PC-9 (cell line): ENCODE data around the gene IL31. TPM values are rescaled to one million over a fixed set of nuclear protein-coding genes. Genes with fewer than 3 reads are reported as not detected.

Experiments used
- BruUV-seq: library from RNA; stranded (reverse); fragments of 400-500 nt; replicated peaks from 2 replicates; lab custom pipeline; 2021; lab: Mats Ljungman, UMichigan
- CTCF ChIA-PET: fragments of 300-600 bp; sonication (Branson Sonifier 250); formaldehyde crosslinking; loops from one replicate; lab custom pipeline; 2022; ENCODE audit warnings: antibody characterized with exemption; lab: Charles Lee
- POLR2A ChIA-PET: fragments of 300-600 bp; sonication (Branson Sonifier 250); formaldehyde crosslinking; loops from one replicate; lab custom pipeline; 2022; ENCODE audit warnings: antibody characterized with exemption; ENCODE audit not compliant: unreplicated experiment; lab: Charles Lee
- DNase-seq, 2 experiments: peaks; one replicate each; pipeline versions ENCODE4 v3.0.0 to v3.0.0-alpha.2; 2015 to 2022; ENCODE audit warnings: mixed read lengths in 1 of 2
- H2AFZ ChIP-seq: fragments of 200-600 bp; sonication (generic); 2 replicates; pipeline ENCODE4 v1.8.1; 2017; ENCODE audit warnings: antibody characterized with exemption
- H3F3A ChIP-seq: fragments of 200-600 bp; sonication (generic); 2 replicates; pipeline ENCODE4 v1.8.1; 2017; ENCODE audit warnings: antibody characterized with exemption, mild to moderate bottlenecking, low read depth; ENCODE audit not compliant: insufficient read depth
- H3K27ac ChIP-seq: fragments of 200-600 bp; sonication (generic); 2 replicates; pipeline ENCODE4 v1.6.1; 2016; ENCODE audit warnings: mixed run types
- H3K27me3 ChIP-seq: fragments of 200-600 bp; sonication (generic); 2 replicates; pipeline ENCODE4 v1.6.1; 2016; ENCODE audit warnings: low read depth, mixed run types; ENCODE audit not compliant: insufficient read depth
- H3K36me3 ChIP-seq: fragments of 200-600 bp; sonication (generic); 2 replicates; pipeline ENCODE4 v1.6.1; 2016; ENCODE audit warnings: low read depth, mixed run types
- H3K4me1 ChIP-seq: fragments of 200-600 bp; sonication (generic); replicated peaks from 2 replicates; pipeline ENCODE4 v1.6.1; 2016; ENCODE audit warnings: mixed run types; ENCODE audit not compliant: insufficient read depth
- H3K4me2 ChIP-seq: fragments of 200-600 bp; sonication (generic); 2 replicates; pipeline ENCODE4 v1.6.1; 2017; ENCODE audit warnings: mixed run types
- H3K4me3 ChIP-seq: fragments of 200-600 bp; sonication (generic); 2 replicates; pipeline ENCODE4 v1.6.1; 2016; ENCODE audit warnings: mixed run types
- H3K79me2 ChIP-seq: fragments of 200-600 bp; sonication (generic); 2 replicates; pipeline ENCODE4 v1.6.1; 2017; ENCODE audit warnings: low read depth, mixed run types
- H3K9me2 ChIP-seq: fragments of 200-600 bp; sonication (generic); 2 replicates; pipeline ENCODE4 v1.8.1; 2017; ENCODE audit warnings: mild to moderate bottlenecking; ENCODE audit not compliant: insufficient read depth
- H3K9me3 ChIP-seq: fragments of 200-600 bp; sonication (generic); 2 replicates; pipeline ENCODE4 v1.8.1; 2016; ENCODE audit warnings: low read depth; ENCODE audit not compliant: insufficient read depth
- H4K20me1 ChIP-seq: fragments of 200-600 bp; sonication (generic); 2 replicates; pipeline ENCODE4 v1.8.1; 2017; ENCODE audit not compliant: insufficient read depth
- CTCF ChIP-seq: fragments of 200-600 bp; sonication (generic); conservative IDR thresholded peaks from 2 replicates; pipeline ENCODE4 v1.6.1; 2017; ENCODE audit warnings: mixed run types, antibody characterized with exemption, mild to moderate bottlenecking, moderate library complexity
- EZH2 ChIP-seq: fragments of 200-600 bp; sonication (generic); IDR thresholded peaks from 2 replicates; pipeline ENCODE4 v1.8.0; 2017; ENCODE audit warnings: antibody characterized with exemption, low read depth
- intact Hi-C: fragments of 100-400 bp; cut with micrococcal nuclease; formaldehyde crosslinking; loops from one replicate; pipeline ENCODE4 v1.10.0; 2022; ENCODE audit not compliant: unreplicated experiment
- total RNA-seq: library from RNA; stranded (reverse); gene quantifications from 2 replicates; pipeline ENCODE4 v1.2.3, GENCODE V29; 2021

Gene IL31
- total RNA-seq, 1 experiment from 2014 or later, result not detected

- intact Hi-C loops, result no loop called here
- no peak for DNase-seq
- TF ChIP-seq EZH2 (no peak), CTCF (no peak)
- CTCF ChIA-PET, result no interaction called here
- Histone ChIP-seq H3K4me1 (no peaks in the 10 kb centered on the region), H3K79me2 (no peaks in the 10 kb centered on the region), H4K20me1 (no peaks in the 10 kb centered on the region), H3K9me3 (no peaks in the 10 kb centered on the region), H3K27me3 (no peaks in the 10 kb centered on the region; the same call in 1 of the 2 replicates), H3K9me2 (no peaks in the 10 kb centered on the region), H3K4me2 (no peak overlapping the region), H3K27ac (no peak overlapping the region), H3F3A (no peaks in the 10 kb centered on the region), H3K4me3 (no peak overlapping the region), H3K36me3 (no peaks in the 10 kb centered on the region), H2AFZ (no peak overlapping the region)
- POLR2A ChIA-PET, result no interaction called here
- no TSS peak for BruUV-seq
Observed at GRCh38 chr12:122167356-122167925, 6.6 kb downstream of the IL31 start.

- no peaks in the 10 kb centered on the region; the same call in 1 of the 2 replicates for H3K27me3 ChIP-seq
- CTCF ChIA-PET, result interaction anchor here (0.6 kb wide), 1 partner anchor 100 kb away, joined by 6 read pairs; no protein-coding TSS in a partner anchor
- intact Hi-C loops, result no loop called here
- BruUV-seq, result no TSS peak
- no peaks in the 10 kb centered on the region for H3K36me3 ChIP-seq
- no peak overlapping the region for H3K4me3 ChIP-seq
- no peaks in the 10 kb centered on the region for H3K79me2 ChIP-seq
- DNase-seq, result no peak
- POLR2A ChIA-PET, result no interaction called here
- no peaks in the 10 kb centered on the region for H4K20me1 ChIP-seq
- H3K4me1 ChIP-seq, result no peaks in the 10 kb centered on the region
- TF ChIP-seq CTCF, result no peak
- TF ChIP-seq EZH2, result no peak
- no peaks in the 10 kb centered on the region for H3K9me2 ChIP-seq
- no peaks in the 10 kb centered on the region for H3K9me3 ChIP-seq
- H3F3A ChIP-seq, result no peaks in the 10 kb centered on the region
- no peak overlapping the region for H2AFZ ChIP-seq
- no peak overlapping the region for H3K27ac ChIP-seq
- H3K4me2 ChIP-seq, result no peak overlapping the region
Observed at GRCh38 chr12:122166422-122167349, 7.3 kb downstream of the IL31 start.

- Histone ChIP-seq H3K36me3 (no peaks in the 10 kb centered on the region), H3K4me3 (no peak overlapping the region), H3K79me2 (no peaks in the 10 kb centered on the region), H3K9me3 (no peaks in the 10 kb centered on the region), H3K4me1 (no peaks in the 10 kb centered on the region), H3F3A (no peaks in the 10 kb centered on the region), H3K27ac (no peak overlapping the region), H3K27me3 (no peaks in the 10 kb centered on the region), H4K20me1 (no peaks in the 10 kb centered on the region), H3K9me2 (no peaks in the 10 kb centered on the region), H2AFZ (no peak overlapping the region), H3K4me2 (no peak overlapping the region)
- no peak for DNase-seq
- POLR2A ChIA-PET, result no interaction called here
- CTCF ChIA-PET, result no interaction called here
- intact Hi-C loops, result no loop called here
- TF ChIP-seq CTCF (no peak), EZH2 (no peak)
- no TSS peak for BruUV-seq
Observed at GRCh38 chr12:122162976-122163375, 11.0 kb downstream of the IL31 start.
